Kidney (tissue), 14 donors: ENCODE data around the gene KRT15. TPM values are rescaled to one million over a fixed set of nuclear protein-coding genes. Genes with fewer than 3 reads are reported as not detected.

Source experiments
- DNase-seq, 5 donors: peaks; one replicate each; pipeline ENCODE4 v3.0.0-alpha.2; 2013 to 2020
- FAIRE-seq: peaks from 2 replicates; lab custom pipeline; 2012; peaks lifted over from hg19 to GRCh38; lab: Jason Lieb, UNC
- H3K27ac ChIP-seq, 2 donors: one replicate each; pipeline ENCODE4 v1.7.0; 2013; ENCODE audit warnings: low read depth in 2 of 2, low read length in 2 of 2, inconsistent platforms in 1 of 2
- H3K27me3 ChIP-seq: one replicate; pipeline ENCODE4 v1.7.1; 2013; ENCODE audit warnings: low read length, inconsistent platforms; ENCODE audit not compliant: control insufficient read depth, insufficient read depth
- H3K36me3 ChIP-seq, 3 donors: one replicate each; pipeline versions ENCODE4 v1.7.0 to v1.7.1; 2013; ENCODE audit warnings: low read length in 3 of 3, control low read depth in 1 of 3, inconsistent platforms in 1 of 3; ENCODE audit not compliant: insufficient read depth in 3 of 3, control insufficient read depth in 2 of 3
- H3K4me1 ChIP-seq, 3 donors: one replicate each; pipeline versions ENCODE4 v1.7.0 to v1.7.1; 2013; ENCODE audit warnings: low read length in 3 of 3, inconsistent platforms in 1 of 3, low read depth in 1 of 3; ENCODE audit not compliant: control insufficient read depth in 2 of 3, insufficient read depth in 2 of 3
- H3K4me3 ChIP-seq, 3 donors: one replicate each; pipeline versions ENCODE4 v1.7.0 to v1.8.1; 2013; ENCODE audit warnings: low read length in 3 of 3, control low read depth in 1 of 3, inconsistent platforms in 1 of 3
- H3K9ac ChIP-seq, 3 donors: one replicate each; pipeline versions ENCODE4 v1.7.0 to v1.7.1; 2013; ENCODE audit warnings: low read length in 3 of 3, control low read depth in 1 of 3, inconsistent platforms in 1 of 3
- H3K9me3 ChIP-seq, 3 donors: one replicate each; pipeline versions ENCODE4 v1.7.0 to v1.7.1; 2013; ENCODE audit warnings: low read length in 3 of 3, control low read depth in 1 of 3, inconsistent platforms in 1 of 3; ENCODE audit not compliant: control insufficient read depth in 2 of 3, insufficient read depth in 1 of 3
- intact Hi-C: fragments of 100-400 bp; cut with DNase I; formaldehyde crosslinking; loops from one replicate; pipeline ENCODE4 v1.11.1; 2022
- polyA plus RNA-seq: library from polyadenylated mRNA; stranded (reverse); fragments of 350-450 nt; fragmentation: Illumina TruSeq; extraction: RNeasy Lipid Tissue Mini Kit (QIAGEN cat#74804); gene quantifications from one replicate; pipeline ENCODE4 v1.2.3, GENCODE V29; 2014; ENCODE audit warnings: low read depth, low replicate concordance; ENCODE audit not compliant: insufficient read depth
- total RNA-seq: library from RNA; stranded (reverse); fragmentation: NEBNext Ultra II Directional; extraction: Animal tissue kit (Norgen Biotek cat#: 25700); gene quantifications from one replicate; pipeline ENCODE4 v1.2.1, GENCODE V29; 2021
- TF ChIP-seq, protein P1 (sequence below): IDR thresholded peaks from 3 replicates; pipeline ENCODE4 v1.5.1; 2012; ENCODE audit warnings: mild to moderate bottlenecking, moderate library complexity, borderline replicate concordance; ENCODE audit not compliant: insufficient read depth; ENCODE audit errors: extremely low read depth
- donor health status: control.
- donor health status: control.
- donor health status: control.
- donor health status: control.
- donor health status: control.
- donor health status: DM: yes; HTN: yes; CAD: no.
- donor health status: Normal renal cell carcinoma (clear cell type).

KRT15 gene
- total and polyA plus RNA-seq, 2 donors from 2014 or later: 0.15 to 2.8 TPM

DNA sequence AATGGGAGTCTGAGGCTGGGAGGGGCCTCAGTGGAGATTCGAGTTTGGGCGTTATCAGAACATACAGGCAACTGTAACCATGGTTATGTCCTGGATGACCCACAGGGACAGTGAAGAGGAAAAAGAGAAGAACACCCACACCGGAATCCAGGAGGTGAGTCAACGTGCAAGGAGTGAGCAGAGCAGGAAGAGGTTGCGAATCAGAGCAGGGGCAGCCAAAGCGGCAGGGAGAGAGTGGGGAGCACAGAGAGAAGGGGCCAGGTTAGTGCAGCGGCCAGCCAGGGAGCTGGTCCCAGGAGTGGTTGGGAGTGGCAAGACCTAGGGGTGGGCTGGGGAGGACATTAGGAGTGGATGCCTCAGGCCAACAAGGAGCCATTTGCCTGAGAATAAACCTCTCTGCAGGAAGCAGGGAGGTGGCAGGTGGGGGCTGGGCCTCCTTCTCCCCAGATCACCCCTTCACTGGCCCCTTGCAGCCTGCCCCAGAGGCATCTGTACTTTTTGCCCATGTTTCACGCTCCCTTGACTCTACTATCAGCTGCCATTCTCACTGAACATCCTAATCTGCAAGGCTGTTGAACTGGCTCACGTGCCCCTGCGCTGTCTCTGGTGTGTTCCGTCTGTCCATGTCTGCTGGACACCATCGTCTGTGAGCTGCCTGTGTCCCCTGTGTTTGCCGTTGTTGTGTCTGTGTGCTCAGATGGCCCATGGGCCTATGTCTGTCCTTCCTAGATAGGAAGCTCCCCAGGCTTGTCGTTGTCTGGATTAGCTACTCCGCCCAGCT is 18.4 kb downstream of the KRT15 start:
- H3K9ac ChIP-seq: no peak overlapping the region
- FAIRE-seq (no peak), DNase-seq (no peak)
- no peaks in the 10 kb centered on the region for H3K36me3 ChIP-seq
- H3K4me3 ChIP-seq: no peak overlapping the region
- H3K9me3 ChIP-seq: no peaks in the 10 kb centered on the region
- intact Hi-C loops: no loop called here
- no peak overlapping the region for H3K27ac ChIP-seq
- no peaks in the 10 kb centered on the region for H3K27me3 ChIP-seq
- TF ChIP-seq, protein P1, sequence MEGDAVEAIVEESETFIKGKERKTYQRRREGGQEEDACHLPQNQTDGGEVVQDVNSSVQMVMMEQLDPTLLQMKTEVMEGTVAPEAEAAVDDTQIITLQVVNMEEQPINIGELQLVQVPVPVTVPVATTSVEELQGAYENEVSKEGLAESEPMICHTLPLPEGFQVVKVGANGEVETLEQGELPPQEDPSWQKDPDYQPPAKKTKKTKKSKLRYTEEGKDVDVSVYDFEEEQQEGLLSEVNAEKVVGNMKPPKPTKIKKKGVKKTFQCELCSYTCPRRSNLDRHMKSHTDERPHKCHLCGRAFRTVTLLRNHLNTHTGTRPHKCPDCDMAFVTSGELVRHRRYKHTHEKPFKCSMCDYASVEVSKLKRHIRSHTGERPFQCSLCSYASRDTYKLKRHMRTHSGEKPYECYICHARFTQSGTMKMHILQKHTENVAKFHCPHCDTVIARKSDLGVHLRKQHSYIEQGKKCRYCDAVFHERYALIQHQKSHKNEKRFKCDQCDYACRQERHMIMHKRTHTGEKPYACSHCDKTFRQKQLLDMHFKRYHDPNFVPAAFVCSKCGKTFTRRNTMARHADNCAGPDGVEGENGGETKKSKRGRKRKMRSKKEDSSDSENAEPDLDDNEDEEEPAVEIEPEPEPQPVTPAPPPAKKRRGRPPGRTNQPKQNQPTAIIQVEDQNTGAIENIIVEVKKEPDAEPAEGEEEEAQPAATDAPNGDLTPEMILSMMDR: no peak
- peaks cover 0 to 4% (median 0%) of the 10 kb centered on the region in 3 donors for H3K4me1 ChIP-seq

DNA sequence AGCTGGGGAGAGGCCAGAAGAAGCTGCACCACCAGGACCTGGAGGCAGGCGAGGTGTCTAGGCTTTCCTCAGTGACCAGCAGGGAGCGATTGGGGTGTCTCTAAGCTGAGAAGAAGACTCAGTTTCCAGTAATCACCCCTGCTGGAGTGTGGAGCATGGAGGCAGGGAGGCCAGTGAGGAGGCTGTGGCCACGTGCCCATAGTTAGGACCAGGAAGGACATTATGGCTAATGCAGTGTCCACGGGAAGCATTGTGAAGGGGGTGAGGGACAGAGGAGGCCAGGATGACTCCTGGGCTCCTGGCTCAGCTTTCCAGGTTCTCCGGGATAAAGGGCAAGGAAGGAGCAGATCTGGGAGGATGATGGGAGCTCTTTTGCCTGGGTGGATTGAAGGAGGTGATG is 19.0 kb downstream of the KRT15 start:
- intact Hi-C loops: no loop called here
- Histone ChIP-seq H3K36me3 (no peaks in the 10 kb centered on the region), H3K27ac (no peak overlapping the region), H3K4me1 (peaks cover 0 to 4% (median 0%) of the 10 kb centered on the region in 3 donors), H3K27me3 (no peaks in the 10 kb centered on the region), H3K9ac (no peak overlapping the region), H3K4me3 (no peak overlapping the region), H3K9me3 (no peaks in the 10 kb centered on the region)
- FAIRE-seq: no peak
- no peak for DNase-seq
- TF ChIP-seq, protein P1: no peak

DNA sequence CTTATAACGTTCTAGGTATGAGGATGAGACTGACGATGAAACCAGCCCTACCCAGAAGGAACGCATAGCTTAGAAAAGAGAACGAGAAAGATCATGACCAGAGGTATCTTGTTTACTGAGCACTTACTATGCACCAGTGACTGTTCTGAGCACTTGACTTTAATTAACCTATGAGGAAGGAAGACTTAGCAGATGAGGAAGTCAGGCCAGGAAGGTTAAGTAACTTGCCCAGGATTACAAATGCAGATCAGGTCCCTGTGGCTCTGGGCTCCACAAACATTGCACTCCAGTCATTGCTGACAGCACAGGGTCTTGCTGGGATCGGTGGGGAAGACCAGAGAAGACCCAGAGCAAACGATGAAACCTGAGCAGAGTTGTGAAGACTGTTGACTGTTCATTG is 20.4 kb downstream of the KRT15 start:
- no peak overlapping the region for H3K27ac ChIP-seq
- no peak for FAIRE-seq

More for the DNA sequence above, 20.4 kb downstream of the KRT15 start:
- DNase-seq: no peak
- no peaks in the 10 kb centered on the region for H3K9me3 ChIP-seq
- H3K4me3 ChIP-seq: no peak overlapping the region
- H3K36me3 ChIP-seq: no peaks in the 10 kb centered on the region
- H3K9ac ChIP-seq: no peak overlapping the region
- intact Hi-C loops: no loop called here
- H3K27me3 ChIP-seq: no peaks in the 10 kb centered on the region
- TF ChIP-seq, protein P1: no peak
- H3K4me1 ChIP-seq: peaks cover 0 to 4% (median 0%) of the 10 kb centered on the region in 3 donors
